ENCODE data around the gene HYAL3. TPM values are rescaled to one million over a fixed set of nuclear protein-coding genes. Genes with fewer than 3 reads are reported as not detected.

The HYAL3 gene
- total and polyA plus RNA-seq, 2 of the 13 experiments (the other 11 are each of a cell fraction or from before 2014, with no cell fraction given), result 5.5 to 10.4 TPM

GRCh38 chr3:50264383-50264963 is 34.7 kb downstream of the HYAL3 start (continued):
- TF ChIP-seq NR2F6 (IDR thresholded peaks at IDR 0.05), result peak; percentile 60
- TF ChIP-seq NR2F6 (CRISPR knock-in tag; IDR thresholded peaks at IDR 0.05), result no peak; the same call in none of the 2 replicates
- TF ChIP-seq ZNF607 (CRISPR knock-in tag; IDR thresholded peaks at IDR 0.05; ENCODE audit: borderline replicate concordance), result no peak
- TF ChIP-seq ZNF274 (CRISPR knock-in tag; IDR thresholded peaks at IDR 0.05), result no peak
- 0 out of 2 replicates have a peak, but pooled peaks have one; percentile 9 for TF ChIP-seq ZNF160 (CRISPR knock-in tag; IDR thresholded peaks at IDR 0.05)
- TF ChIP-seq ZNF282 (IDR thresholded peaks at IDR 0.05; ENCODE audit: partially characterized antibody), result no peak
- TF ChIP-seq DR1 (CRISPR knock-in tag; IDR thresholded peaks at IDR 0.05), result 0 out of 2 replicates have a peak, but pooled peaks have one; percentile 31
- no peak for TF ChIP-seq ZNF101 (CRISPR knock-in tag; IDR thresholded peaks at IDR 0.05; ENCODE audit: borderline replicate concordance, low read depth)
- TF ChIP-seq CBX1 (IDR thresholded peaks at IDR 0.05; ENCODE audit: low read depth), result no peak
- TF ChIP-seq SRSF9 (IDR thresholded peaks at IDR 0.05; ENCODE audit: borderline replicate concordance, insufficient read depth, low read depth, low read length, poor library complexity, severe bottlenecking), result no peak
- TF ChIP-seq SALL2 (CRISPR knock-in tag; IDR thresholded peaks at IDR 0.05), result no peak
- TF ChIP-seq AHR (CRISPR knock-in tag; IDR thresholded peaks at IDR 0.05), result no peak
- no peak for TF ChIP-seq EEA1 (CRISPR knock-in tag; IDR thresholded peaks at IDR 0.05; ENCODE audit: borderline replicate concordance)
- TF ChIP-seq, protein P1, sequence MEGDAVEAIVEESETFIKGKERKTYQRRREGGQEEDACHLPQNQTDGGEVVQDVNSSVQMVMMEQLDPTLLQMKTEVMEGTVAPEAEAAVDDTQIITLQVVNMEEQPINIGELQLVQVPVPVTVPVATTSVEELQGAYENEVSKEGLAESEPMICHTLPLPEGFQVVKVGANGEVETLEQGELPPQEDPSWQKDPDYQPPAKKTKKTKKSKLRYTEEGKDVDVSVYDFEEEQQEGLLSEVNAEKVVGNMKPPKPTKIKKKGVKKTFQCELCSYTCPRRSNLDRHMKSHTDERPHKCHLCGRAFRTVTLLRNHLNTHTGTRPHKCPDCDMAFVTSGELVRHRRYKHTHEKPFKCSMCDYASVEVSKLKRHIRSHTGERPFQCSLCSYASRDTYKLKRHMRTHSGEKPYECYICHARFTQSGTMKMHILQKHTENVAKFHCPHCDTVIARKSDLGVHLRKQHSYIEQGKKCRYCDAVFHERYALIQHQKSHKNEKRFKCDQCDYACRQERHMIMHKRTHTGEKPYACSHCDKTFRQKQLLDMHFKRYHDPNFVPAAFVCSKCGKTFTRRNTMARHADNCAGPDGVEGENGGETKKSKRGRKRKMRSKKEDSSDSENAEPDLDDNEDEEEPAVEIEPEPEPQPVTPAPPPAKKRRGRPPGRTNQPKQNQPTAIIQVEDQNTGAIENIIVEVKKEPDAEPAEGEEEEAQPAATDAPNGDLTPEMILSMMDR (CRISPR knock-in tag; IDR thresholded peaks at IDR 0.05), result no peak
- no peak for TF ChIP-seq ZNF652 (CRISPR knock-in tag; IDR thresholded peaks at IDR 0.05; ENCODE audit: borderline replicate concordance, low read depth)
- TF ChIP-seq KDM5A (IDR thresholded peaks at IDR 0.05; ENCODE audit: borderline replicate concordance, low read length), result no peak
- TF ChIP-seq, protein P2, sequence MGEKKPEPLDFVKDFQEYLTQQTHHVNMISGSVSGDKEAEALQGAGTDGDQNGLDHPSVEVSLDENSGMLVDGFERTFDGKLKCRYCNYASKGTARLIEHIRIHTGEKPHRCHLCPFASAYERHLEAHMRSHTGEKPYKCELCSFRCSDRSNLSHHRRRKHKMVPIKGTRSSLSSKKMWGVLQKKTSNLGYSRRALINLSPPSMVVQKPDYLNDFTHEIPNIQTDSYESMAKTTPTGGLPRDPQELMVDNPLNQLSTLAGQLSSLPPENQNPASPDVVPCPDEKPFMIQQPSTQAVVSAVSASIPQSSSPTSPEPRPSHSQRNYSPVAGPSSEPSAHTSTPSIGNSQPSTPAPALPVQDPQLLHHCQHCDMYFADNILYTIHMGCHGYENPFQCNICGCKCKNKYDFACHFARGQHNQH (CRISPR knock-in tag; IDR thresholded peaks at IDR 0.05), result no peak
- no peak for TF ChIP-seq MEIS1 (CRISPR knock-in tag; IDR thresholded peaks at IDR 0.05; ENCODE audit: borderline replicate concordance)
- TF ChIP-seq CCAR2 (optimal IDR thresholded peaks at IDR 0.05; ENCODE audit: low read depth, low read length), result no peak
- TF ChIP-seq HINFP (CRISPR knock-in tag; IDR thresholded peaks at IDR 0.05; ENCODE audit: low read depth), result no peak
- no peak for TF ChIP-seq MIER2 (CRISPR knock-in tag; IDR thresholded peaks at IDR 0.05)
- no peak for TF ChIP-seq CBX5 (CRISPR knock-in tag; IDR thresholded peaks at IDR 0.05; ENCODE audit: borderline replicate concordance)
- TF ChIP-seq ZNF567 (CRISPR knock-in tag; IDR thresholded peaks at IDR 0.05; ENCODE audit: borderline replicate concordance), result 0 out of 2 replicates have a peak, but pooled peaks have one; percentile 1
- no peak for TF ChIP-seq IRF1 (CRISPR knock-in tag; IDR thresholded peaks at IDR 0.05; ENCODE audit: low read depth)
- TF ChIP-seq ZBTB38 (CRISPR knock-in tag; IDR thresholded peaks at IDR 0.05), result no peak
- no peak for TF ChIP-seq YY1 (IDR thresholded peaks at IDR 0.05; ENCODE audit: insufficient read depth, insufficient replicate concordance, low read depth, low read length)
